ENCODE measurements around the gene ERBB2.

Gene ERBB2

DNA sequence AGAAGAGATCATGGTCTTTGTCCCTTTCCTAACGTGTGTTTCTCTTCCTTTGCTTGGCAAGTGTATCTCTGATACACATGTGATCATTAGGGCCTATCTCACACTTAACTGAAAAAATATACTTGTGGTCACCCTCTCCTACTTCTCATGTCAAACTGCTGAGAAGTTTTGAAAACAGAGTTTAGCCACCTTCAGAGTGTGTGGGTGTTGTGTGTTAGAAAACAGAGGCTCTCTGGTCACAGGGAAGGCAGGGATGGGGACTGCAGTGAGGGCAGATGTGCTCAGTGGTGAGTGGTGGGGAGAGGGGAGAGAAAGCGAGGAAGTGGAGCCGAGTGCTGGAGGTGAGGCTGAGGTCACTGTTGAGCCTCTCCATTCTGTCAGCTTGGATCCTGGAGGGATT, 67.3 kb downstream of the ERBB2 start:
- no peak overlapping the region for H3K4me3 ChIP-seq (ENCODE audit: low read depth, low read length)
- H3K9me3 ChIP-seq: peaks cover 13% of the 10 kb centered on the region
- no peak for DNase-seq
- TF ChIP-seq, protein P1, sequence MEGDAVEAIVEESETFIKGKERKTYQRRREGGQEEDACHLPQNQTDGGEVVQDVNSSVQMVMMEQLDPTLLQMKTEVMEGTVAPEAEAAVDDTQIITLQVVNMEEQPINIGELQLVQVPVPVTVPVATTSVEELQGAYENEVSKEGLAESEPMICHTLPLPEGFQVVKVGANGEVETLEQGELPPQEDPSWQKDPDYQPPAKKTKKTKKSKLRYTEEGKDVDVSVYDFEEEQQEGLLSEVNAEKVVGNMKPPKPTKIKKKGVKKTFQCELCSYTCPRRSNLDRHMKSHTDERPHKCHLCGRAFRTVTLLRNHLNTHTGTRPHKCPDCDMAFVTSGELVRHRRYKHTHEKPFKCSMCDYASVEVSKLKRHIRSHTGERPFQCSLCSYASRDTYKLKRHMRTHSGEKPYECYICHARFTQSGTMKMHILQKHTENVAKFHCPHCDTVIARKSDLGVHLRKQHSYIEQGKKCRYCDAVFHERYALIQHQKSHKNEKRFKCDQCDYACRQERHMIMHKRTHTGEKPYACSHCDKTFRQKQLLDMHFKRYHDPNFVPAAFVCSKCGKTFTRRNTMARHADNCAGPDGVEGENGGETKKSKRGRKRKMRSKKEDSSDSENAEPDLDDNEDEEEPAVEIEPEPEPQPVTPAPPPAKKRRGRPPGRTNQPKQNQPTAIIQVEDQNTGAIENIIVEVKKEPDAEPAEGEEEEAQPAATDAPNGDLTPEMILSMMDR (IDR thresholded peaks at IDR 0.05; ENCODE audit: low read depth, low read length): no peak
- no peaks in the 10 kb centered on the region for H3K4me1 ChIP-seq
- peaks cover 79% of the 10 kb centered on the region for H3K27me3 ChIP-seq
- H3K36me3 ChIP-seq: no peaks in the 10 kb centered on the region

DNA sequence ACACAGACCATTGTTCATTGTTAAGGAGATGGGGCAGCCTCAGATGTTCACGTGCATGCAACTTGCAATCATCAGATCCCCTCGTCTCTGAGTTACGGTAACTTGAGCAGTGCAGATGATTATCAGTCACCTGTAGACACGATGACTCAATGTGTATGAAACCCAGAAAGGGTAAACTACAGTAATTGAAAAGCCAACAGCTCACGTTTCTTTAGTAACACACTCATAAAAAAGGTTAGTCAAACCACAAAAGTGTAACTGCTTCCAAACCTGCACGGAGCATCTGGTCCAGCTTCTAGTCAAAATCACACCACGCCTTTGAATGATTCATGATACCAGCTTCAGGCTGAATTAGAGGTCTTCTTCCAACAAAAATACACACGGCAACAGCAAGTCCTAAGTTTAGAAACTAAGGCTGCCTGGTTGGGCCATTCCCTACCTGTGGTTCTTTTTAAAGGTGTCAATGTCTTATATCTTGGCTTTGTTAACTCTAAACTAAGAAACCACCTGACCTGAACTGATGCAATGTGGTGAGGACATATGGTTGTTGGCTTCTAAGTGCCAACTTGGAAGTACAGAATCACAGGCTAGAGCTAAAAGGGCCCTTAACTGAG, 70.2 kb downstream of the ERBB2 start:
- TF ChIP-seq, protein P1 (IDR thresholded peaks at IDR 0.05; ENCODE audit: low read depth, low read length): no peak
- peaks cover 13% of the 10 kb centered on the region for H3K9me3 ChIP-seq
- no peak overlapping the region for H3K4me3 ChIP-seq (ENCODE audit: low read depth, low read length)
- H3K27me3 ChIP-seq: peaks cover 81% of the 10 kb centered on the region
- H3K4me1 ChIP-seq: no peaks in the 10 kb centered on the region
- DNase-seq: no peak
- H3K36me3 ChIP-seq: no peaks in the 10 kb centered on the region

DNA sequence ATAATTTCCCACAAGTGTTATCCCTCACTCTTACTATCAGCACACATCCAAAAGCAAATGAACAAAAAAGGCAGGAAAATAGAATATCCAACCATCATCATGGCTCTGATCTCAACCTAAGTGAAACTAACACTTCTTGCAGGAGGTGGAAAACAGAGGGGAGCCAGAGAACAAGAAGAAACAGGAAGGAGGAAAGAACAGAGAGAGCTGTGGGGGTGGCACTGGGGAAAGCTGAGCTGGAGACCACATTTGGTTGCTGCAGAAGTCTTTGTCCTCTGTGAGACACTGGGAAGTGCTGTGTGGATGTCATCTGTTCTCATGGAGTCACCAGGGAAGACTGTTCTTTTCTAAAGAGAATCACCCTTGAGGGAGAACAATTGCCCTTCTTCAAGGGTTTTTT, 72.6 kb downstream of the ERBB2 start:
- no peak overlapping the region for H3K4me3 ChIP-seq (ENCODE audit: low read depth, low read length)
- H3K27me3 ChIP-seq: peaks cover 82% of the 10 kb centered on the region
- no peaks in the 10 kb centered on the region; the same call in 1 of the 2 replicates for H3K9me3 ChIP-seq
- DNase-seq: no peak
- TF ChIP-seq, protein P1 (IDR thresholded peaks at IDR 0.05; ENCODE audit: low read depth, low read length): no peak
- no peaks in the 10 kb centered on the region for H3K36me3 ChIP-seq
- H3K4me1 ChIP-seq: no peaks in the 10 kb centered on the region

DNA sequence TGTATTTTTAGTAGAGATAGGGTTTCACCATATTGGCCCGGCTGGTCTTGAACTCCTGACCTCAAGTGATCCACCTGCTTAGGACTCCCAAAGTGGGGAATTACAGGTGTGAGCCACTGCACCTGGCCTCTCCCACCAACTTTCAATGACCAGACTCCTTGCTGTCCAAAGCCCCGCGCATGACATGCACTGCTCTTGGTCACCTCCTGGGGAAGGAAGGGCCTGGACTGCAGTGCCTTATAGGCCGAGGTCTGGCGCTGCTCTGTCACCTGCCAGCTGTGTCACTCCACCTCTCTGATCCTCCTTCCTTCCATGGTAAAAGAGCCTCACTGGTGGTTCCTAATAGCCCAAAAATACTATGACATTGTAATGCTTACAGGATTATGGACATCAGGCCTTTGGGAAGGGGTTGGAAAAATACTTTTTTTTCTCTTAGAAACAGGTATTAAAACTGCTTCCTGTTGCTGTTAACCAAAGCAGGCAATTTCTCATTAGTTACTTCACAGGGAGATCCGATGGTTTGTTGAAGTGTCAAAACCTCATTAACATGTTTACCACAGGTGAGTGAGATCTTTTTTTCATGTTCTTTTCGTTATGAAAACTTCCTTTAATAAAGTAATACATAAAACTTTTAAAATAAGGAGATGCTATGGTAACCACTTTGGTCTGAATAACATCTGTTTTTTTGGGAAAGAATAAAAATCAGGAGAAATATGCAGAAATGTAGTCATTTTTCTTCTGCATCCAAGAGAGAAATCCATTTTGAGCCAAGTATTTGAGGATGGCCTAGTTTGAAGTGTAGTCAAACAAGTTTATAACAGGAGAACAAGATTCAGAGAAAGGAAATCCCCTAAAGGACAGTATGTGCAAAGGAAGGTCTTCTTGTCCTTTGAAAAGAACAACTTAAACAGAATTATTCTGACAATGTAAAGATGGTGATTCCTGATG, 73.4 kb downstream of the ERBB2 start:
- no peak overlapping the region for H3K4me3 ChIP-seq (ENCODE audit: low read depth, low read length)
- H3K36me3 ChIP-seq: no peaks in the 10 kb centered on the region
- H3K9me3 ChIP-seq: no peaks in the 10 kb centered on the region; the same call in 1 of the 2 replicates
- H3K27me3 ChIP-seq: peaks cover 84% of the 10 kb centered on the region
- DNase-seq: no peak
- TF ChIP-seq, protein P1 (IDR thresholded peaks at IDR 0.05; ENCODE audit: low read depth, low read length): no peak
- no peaks in the 10 kb centered on the region for H3K4me1 ChIP-seq

DNA sequence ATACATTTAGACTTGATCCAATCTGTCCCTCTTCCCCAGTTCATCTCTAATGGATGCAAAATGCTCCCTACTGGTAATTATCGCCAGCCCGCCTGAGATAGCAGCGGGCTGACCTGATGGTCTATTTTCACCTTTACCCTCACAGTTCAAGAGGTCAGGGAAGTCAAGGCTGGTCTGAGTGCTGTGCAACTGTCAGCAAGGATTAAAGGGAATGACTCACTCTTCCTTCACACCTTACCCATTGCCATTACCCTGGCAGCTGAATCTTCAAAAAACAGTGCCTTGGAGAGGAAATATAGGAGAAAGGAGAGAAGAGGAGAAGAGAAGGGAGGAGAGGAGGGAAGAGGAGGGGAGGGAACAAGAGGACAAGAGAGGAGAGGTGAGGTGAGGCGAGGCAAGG, 74.2 kb downstream of the ERBB2 start:
- Histone ChIP-seq H3K27me3 (peaks cover 84% of the 10 kb centered on the region), H3K4me1 (no peaks in the 10 kb centered on the region), H3K4me3 (ENCODE audit: low read depth, low read length) (no peak overlapping the region), H3K36me3 (no peaks in the 10 kb centered on the region), H3K9me3 (no peaks in the 10 kb centered on the region; the same call in 1 of the 2 replicates)
- TF ChIP-seq, protein P1 (IDR thresholded peaks at IDR 0.05; ENCODE audit: low read depth, low read length): no peak
- no peak for DNase-seq

DNA sequence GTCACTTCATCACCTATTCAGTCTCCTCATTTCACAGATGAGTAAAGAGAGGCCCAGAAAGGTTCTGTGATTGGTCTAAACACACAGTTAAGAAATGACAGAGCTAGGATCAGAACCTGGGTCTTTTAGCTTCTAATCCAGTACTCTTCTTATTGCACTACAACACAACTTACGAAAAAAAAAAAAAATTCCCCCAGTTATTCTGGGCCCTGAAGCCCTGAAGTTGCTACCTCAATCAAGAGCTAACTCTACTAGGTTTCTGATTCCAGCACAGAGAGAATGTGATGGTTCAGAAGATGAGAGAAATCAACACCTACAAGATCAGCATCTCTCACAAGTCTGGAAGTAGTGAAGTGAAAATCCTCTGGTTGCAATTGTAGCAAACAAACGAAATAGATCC, 75.2 kb downstream of the ERBB2 start:
- Histone ChIP-seq H3K4me1 (no peaks in the 10 kb centered on the region), H3K4me3 (ENCODE audit: low read depth, low read length) (no peak overlapping the region), H3K9me3 (no peaks in the 10 kb centered on the region; the same call in 1 of the 2 replicates), H3K36me3 (no peaks in the 10 kb centered on the region), H3K27me3 (peaks cover 82% of the 10 kb centered on the region)
- TF ChIP-seq, protein P1 (IDR thresholded peaks at IDR 0.05; ENCODE audit: low read depth, low read length): no peak
- no peak for DNase-seq
